GM12878 (cell line): ENCODE measurements around the gene MND1. TPM values are rescaled to one million over a fixed set of nuclear protein-coding genes. Genes with fewer than 3 reads are reported as not detected.

Source experiments
- BACH1 ChIP-seq: fragments of 450-650 bp; IDR thresholded peaks from 2 replicates; pipeline ENCODE4 v1.6.1; 2017; ENCODE audit warnings: mild to moderate bottlenecking, borderline replicate concordance
- CHD2 ChIP-seq: IDR thresholded peaks from 2 replicates; pipeline ENCODE4 v1.6.1; 2011; ENCODE audit warnings: low read depth, low read length, improper control_type of control experiment, borderline replicate concordance
- CREM ChIP-seq: IDR thresholded peaks from 2 replicates; pipeline ENCODE4 v1.6.1; 2014; ENCODE audit warnings: antibody characterized with exemption, low read depth
- E2F8 ChIP-seq: fragments of 450-650 bp; IDR thresholded peaks from 2 replicates; pipeline ENCODE4 v1.6.1; 2018; ENCODE audit warnings: mild to moderate bottlenecking, low read depth, moderate library complexity; ENCODE audit not compliant: partially characterized antibody
- E4F1 ChIP-seq: fragments of 450-650 bp; IDR thresholded peaks from 2 replicates; pipeline ENCODE4 v1.6.1; 2018; ENCODE audit warnings: borderline replicate concordance, mild to moderate bottlenecking; ENCODE audit not compliant: partially characterized antibody
- ETV6 ChIP-seq, 2 experiments: fragments of 450-650 bp in 1 of 2; IDR thresholded peaks in 1 of 2; conservative IDR thresholded peaks in 1 of 2; 2 replicates each; pipeline ENCODE4 v1.6.1; 2014; ENCODE audit warnings: antibody characterized with exemption in 1 of 2, borderline replicate concordance in 1 of 2, low read depth in 1 of 2, mild to moderate bottlenecking in 1 of 2, moderate library complexity in 1 of 2
- IKZF2 ChIP-seq, 2 experiments: fragments of 450-650 bp; IDR thresholded peaks; 2 replicates each; pipeline ENCODE4 v1.6.1; 2017; ENCODE audit warnings: mild to moderate bottlenecking in 2 of 2, moderate library complexity in 2 of 2
- IRF4 ChIP-seq: IDR thresholded peaks from 2 replicates; pipeline ENCODE4 v1.6.1; 2011; ENCODE audit warnings: low read depth, low read length
- PAX8 ChIP-seq: fragments of 450-650 bp; IDR thresholded peaks from 2 replicates; pipeline ENCODE4 v1.6.1; 2017; ENCODE audit warnings: mild to moderate bottlenecking, moderate library complexity
- PKNOX1 ChIP-seq: fragments of 450-650 bp; IDR thresholded peaks from 2 replicates; pipeline ENCODE4 v1.6.1; 2016; ENCODE audit warnings: mild to moderate bottlenecking
- RAD51 ChIP-seq: fragments of 450-650 bp; IDR thresholded peaks from 2 replicates; pipeline ENCODE4 v1.6.1; 2016; ENCODE audit warnings: moderate library complexity, mild to moderate bottlenecking, inconsistent platforms
- RELA ChIP-seq: fragments of 450-650 bp; IDR thresholded peaks from 2 replicates; pipeline ENCODE4 v1.8.0; 2014; ENCODE audit warnings: borderline replicate concordance; ENCODE audit not compliant: partially characterized antibody
- SIX5 ChIP-seq: IDR thresholded peaks from 2 replicates; pipeline ENCODE4 v1.6.1; 2011; ENCODE audit warnings: mild to moderate bottlenecking, low read depth, low read length, moderate library complexity; ENCODE audit not compliant: severe bottlenecking
- SMC3 ChIP-seq: IDR thresholded peaks from 2 replicates; pipeline ENCODE4 v1.6.1; 2011; ENCODE audit warnings: low read length, improper control_type of control experiment, borderline replicate concordance
- TBL1XR1 ChIP-seq: IDR thresholded peaks from 2 replicates; pipeline ENCODE4 v1.6.1; 2012; ENCODE audit warnings: low read depth, low read length, improper control_type of control experiment
- ZNF384 ChIP-seq: IDR thresholded peaks from 2 replicates; pipeline ENCODE4 v1.6.1; 2012; ENCODE audit warnings: low read depth, mild to moderate bottlenecking, low read length, improper control_type of control experiment, borderline replicate concordance
- polyA plus RNA-seq, 11 experiments: library from polyadenylated mRNA; depleted of rRNA in 4 of 11; unstranded in 6 of 11; stranded (reverse) in 5 of 11; fragments of >200 nt; fragmentation: Nextera tagmentation in 4 of 11; fragmentation: Illumina TruSeq in 1 of 11; extraction: Ambion mirVana in 4 of 11; extraction: Trizol in 1 of 11; gene quantifications; 1 replicate in 1 of 11; 2 replicates in 10 of 11; pipeline versions ENCODE4 v1.2.1 to v1.2.3, GENCODE V29; 2011 to 2016; ENCODE audit warnings: inconsistent platforms in 2 of 11, missing spikeins in 2 of 11, low read depth in 1 of 11
- total RNA-seq, 4 experiments: library from RNA; depleted of rRNA in 3 of 4; stranded (reverse); fragments of >200 nt in 3 of 4; fragmentation: Illumina TruSeq in 1 of 4; extraction: Trizol in 1 of 4; gene quantifications; 2 replicates each; pipeline versions ENCODE4 v1.2.1 to v1.2.3, GENCODE V29; 2013 to 2021
- TF ChIP-seq, protein P1 (sequence below): fragments of 150-350 bp; IDR thresholded peaks from 2 replicates; pipeline ENCODE4 v1.6.1; 2016; ENCODE audit warnings: low read depth, low read length
- TF ChIP-seq, protein P2 (sequence below): IDR thresholded peaks from 2 replicates; pipeline ENCODE4 v1.6.1; 2012; ENCODE audit warnings: low read depth, low read length, improper control_type of control experiment

Gene MND1
- total and polyA plus RNA-seq, 10 of the 15 experiments (the other 5 are each of a cell fraction or from before 2014, with no cell fraction given) = 17.7 to 58.1 (median 47.3) TPM

- TF ChIP-seq, protein P1, sequence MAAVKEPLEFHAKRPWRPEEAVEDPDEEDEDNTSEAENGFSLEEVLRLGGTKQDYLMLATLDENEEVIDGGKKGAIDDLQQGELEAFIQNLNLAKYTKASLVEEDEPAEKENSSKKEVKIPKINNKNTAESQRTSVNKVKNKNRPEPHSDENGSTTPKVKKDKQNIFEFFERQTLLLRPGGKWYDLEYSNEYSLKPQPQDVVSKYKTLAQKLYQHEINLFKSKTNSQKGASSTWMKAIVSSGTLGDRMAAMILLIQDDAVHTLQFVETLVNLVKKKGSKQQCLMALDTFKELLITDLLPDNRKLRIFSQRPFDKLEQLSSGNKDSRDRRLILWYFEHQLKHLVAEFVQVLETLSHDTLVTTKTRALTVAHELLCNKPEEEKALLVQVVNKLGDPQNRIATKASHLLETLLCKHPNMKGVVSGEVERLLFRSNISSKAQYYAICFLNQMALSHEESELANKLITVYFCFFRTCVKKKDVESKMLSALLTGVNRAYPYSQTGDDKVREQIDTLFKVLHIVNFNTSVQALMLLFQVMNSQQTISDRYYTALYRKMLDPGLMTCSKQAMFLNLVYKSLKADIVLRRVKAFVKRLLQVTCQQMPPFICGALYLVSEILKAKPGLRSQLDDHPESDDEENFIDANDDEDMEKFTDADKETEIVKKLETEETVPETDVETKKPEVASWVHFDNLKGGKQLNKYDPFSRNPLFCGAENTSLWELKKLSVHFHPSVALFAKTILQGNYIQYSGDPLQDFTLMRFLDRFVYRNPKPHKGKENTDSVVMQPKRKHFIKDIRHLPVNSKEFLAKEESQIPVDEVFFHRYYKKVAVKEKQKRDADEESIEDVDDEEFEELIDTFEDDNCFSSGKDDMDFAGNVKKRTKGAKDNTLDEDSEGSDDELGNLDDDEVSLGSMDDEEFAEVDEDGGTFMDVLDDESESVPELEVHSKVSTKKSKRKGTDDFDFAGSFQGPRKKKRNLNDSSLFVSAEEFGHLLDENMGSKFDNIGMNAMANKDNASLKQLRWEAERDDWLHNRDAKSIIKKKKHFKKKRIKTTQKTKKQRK = no peak
- TF ChIP-seq RAD51 = no peak
- TF ChIP-seq PKNOX1 = no peak
- peak; percentile 81 for TF ChIP-seq SMC3
- no peak for TF ChIP-seq IRF4
- TF ChIP-seq RELA = peak; percentile 63
- TF ChIP-seq ZNF384 = no peak
- TF ChIP-seq, protein P2, sequence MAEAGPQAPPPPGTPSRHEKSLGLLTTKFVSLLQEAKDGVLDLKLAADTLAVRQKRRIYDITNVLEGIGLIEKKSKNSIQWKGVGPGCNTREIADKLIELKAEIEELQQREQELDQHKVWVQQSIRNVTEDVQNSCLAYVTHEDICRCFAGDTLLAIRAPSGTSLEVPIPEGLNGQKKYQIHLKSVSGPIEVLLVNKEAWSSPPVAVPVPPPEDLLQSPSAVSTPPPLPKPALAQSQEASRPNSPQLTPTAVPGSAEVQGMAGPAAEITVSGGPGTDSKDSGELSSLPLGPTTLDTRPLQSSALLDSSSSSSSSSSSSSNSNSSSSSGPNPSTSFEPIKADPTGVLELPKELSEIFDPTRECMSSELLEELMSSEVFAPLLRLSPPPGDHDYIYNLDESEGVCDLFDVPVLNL = peak; percentile 97
- TF ChIP-seq CREM = peak; percentile 69
- TF ChIP-seq PAX8 = no peak
- no peak for TF ChIP-seq SIX5
- peak; percentile 47; the same call in 1 of the 2 replicates for TF ChIP-seq CHD2
- TF ChIP-seq E4F1 = no peak
- no peak for TF ChIP-seq TBL1XR1
- TF ChIP-seq ETV6 (conservative IDR thresholded peaks at IDR 0.05 in 1 of 2, IDR thresholded peaks at IDR 0.05 in 1 of 2; ENCODE audit: borderline replicate concordance in 1 of 2, low read depth in 1 of 2) = no peak
- TF ChIP-seq E2F8 = no peak
- TF ChIP-seq BACH1 = no peak
- no peak for TF ChIP-seq IKZF2 (IDR thresholded peaks at IDR 0.05)
Observed at GRCh38 chr4:153344131-153345011, at the start of gene MND1 (continued).
